Left renal pelvis (tissue), 4 donors: ENCODE data around the gene PXDC1. TPM values are rescaled to one million over a fixed set of nuclear protein-coding genes. Genes with fewer than 3 reads are reported as not detected.

Source experiments
- DNase-seq, 4 donors: peaks; one replicate each; pipeline ENCODE4 v3.0.0-alpha.2; 2013; ENCODE audit warnings: low read depth in 4 of 4, low spot score in 3 of 4
- polyA plus RNA-seq, 4 donors: library from polyadenylated mRNA; unstranded; fragments of 120-200 nt; gene quantifications; one replicate each; pipeline ENCODE4 v1.2.1, GENCODE V29; 2013; ENCODE audit not compliant: insufficient read length in 4 of 4

PXDC1 gene
- 10 to 100 TPM; 17.7 to 29.0 (median 21.0) TPM for polyA plus RNA-seq

GRCh38 chr6:3751077-3751729, at the start of gene PXDC1:
Gene PXDC1, minus strand, starts transcription at chr6:3751713. Its CDS starts 182 bp downstream, at chr6:3751531.
- DNase-seq = no peak

GRCh38 chr6:3800850-3801591, 49.5 kb upstream of the PXDC1 start:
- DNase-seq = no peak

GRCh38 chr6:3799719-3800118, 48.2 kb upstream of the PXDC1 start:
- DNase-seq = no peak

- no peak for DNase-seq
Observed at GRCh38 chr6:3798055-3798919, 46.8 kb upstream of the PXDC1 start.

- no peak for DNase-seq
Observed at GRCh38 chr6:3797231-3798054, 45.9 kb upstream of the PXDC1 start.

GRCh38 chr6:3796719-3797041, 45.2 kb upstream of the PXDC1 start:
- no peak for DNase-seq

GRCh38 chr6:3795836-3796718, 44.6 kb upstream of the PXDC1 start:
- no peak for DNase-seq

- no peak for DNase-seq
Observed at GRCh38 chr6:3794092-3794491, 42.6 kb upstream of the PXDC1 start.

GRCh38 chr6:3793545-3793944, 42.0 kb upstream of the PXDC1 start:
- DNase-seq = no peak

- DNase-seq = no peak
Observed at GRCh38 chr6:3791526-3792203, 40.2 kb upstream of the PXDC1 start.

- no peak for DNase-seq
Observed at GRCh38 chr6:3789896-3790558, 38.5 kb upstream of the PXDC1 start.

GRCh38 chr6:3789018-3789895, 37.7 kb upstream of the PXDC1 start:
- DNase-seq = no peak

GRCh38 chr6:3788408-3789017, 37.0 kb upstream of the PXDC1 start:
- DNase-seq = no peak

GRCh38 chr6:3786141-3786540, 34.6 kb upstream of the PXDC1 start:
- DNase-seq = no peak

- DNase-seq = no peak
Observed at GRCh38 chr6:3785745-3786098, 34.2 kb upstream of the PXDC1 start.

- no peak for DNase-seq
Observed at GRCh38 chr6:3784885-3785744, 33.6 kb upstream of the PXDC1 start.
